WERI-Rb-1 (cell line): ENCODE measurements around the gene TMED3.

ENCODE experiments used
- DNase-seq: peaks from one replicate; pipeline ENCODE4 v3.0.0-alpha.2; 2020
- H3K27ac ChIP-seq: fragments of 250-450 bp; sonication (Bioruptor Pico); 2 replicates; pipeline ENCODE4 v1.5.1; 2020; ENCODE audit warnings: mild to moderate bottlenecking, moderate library complexity
- H3K27me3 ChIP-seq: fragments of 250-450 bp; sonication (Bioruptor Pico); 2 replicates; pipeline ENCODE4 v1.5.1; 2021; ENCODE audit warnings: mild to moderate bottlenecking, low read depth, moderate library complexity; ENCODE audit not compliant: insufficient read depth, severe bottlenecking
- H3K36me3 ChIP-seq: fragments of 250-450 bp; sonication (Bioruptor Pico); 2 replicates; pipeline ENCODE4 v1.5.1; 2020; ENCODE audit warnings: mild to moderate bottlenecking, moderate library complexity
- H3K4me3 ChIP-seq: 2 replicates; pipeline ENCODE4 v1.5.1; 2011; ENCODE audit warnings: low read depth, mild to moderate bottlenecking, control low read depth, low read length
- H3K9me3 ChIP-seq: fragments of 250-450 bp; sonication (Bioruptor Pico); 2 replicates; pipeline ENCODE4 v1.5.1; 2021; ENCODE audit warnings: mild to moderate bottlenecking, moderate library complexity; ENCODE audit not compliant: severe bottlenecking
- TF ChIP-seq, protein P1 (sequence below): IDR thresholded peaks from 2 replicates; pipeline ENCODE4 v1.5.1; 2011; ENCODE audit warnings: low read depth, mild to moderate bottlenecking, control low read depth, inconsistent platforms, low read length

Gene TMED3

DNA sequence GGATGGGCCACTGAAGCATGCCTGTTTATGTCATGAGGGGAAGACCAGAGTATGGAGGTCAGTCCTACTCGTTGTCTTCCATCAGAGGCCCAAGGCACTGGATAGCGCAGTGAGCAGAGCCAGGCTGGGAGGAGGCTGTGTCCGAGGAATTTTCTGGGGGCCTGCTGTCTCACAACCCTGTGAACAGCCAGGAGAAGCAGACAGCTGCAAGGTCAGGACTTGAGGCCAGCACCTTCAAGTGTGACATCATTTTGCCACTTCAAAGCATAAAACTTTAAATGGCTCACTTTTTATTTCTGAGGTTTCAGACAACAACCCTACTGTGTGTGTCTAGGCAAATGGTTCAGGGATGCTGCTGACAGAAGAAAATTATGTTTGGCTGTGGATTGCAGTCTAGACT lies 47.2 kb downstream of the TMED3 start:
- H3K27ac ChIP-seq: no peak overlapping the region
- H3K36me3 ChIP-seq: no peaks in the 10 kb centered on the region
- H3K4me3 ChIP-seq: no peak overlapping the region
- no peaks in the 10 kb centered on the region for H3K9me3 ChIP-seq
- no peaks in the 10 kb centered on the region for H3K27me3 ChIP-seq
- no peak for DNase-seq
- TF ChIP-seq, protein P1, sequence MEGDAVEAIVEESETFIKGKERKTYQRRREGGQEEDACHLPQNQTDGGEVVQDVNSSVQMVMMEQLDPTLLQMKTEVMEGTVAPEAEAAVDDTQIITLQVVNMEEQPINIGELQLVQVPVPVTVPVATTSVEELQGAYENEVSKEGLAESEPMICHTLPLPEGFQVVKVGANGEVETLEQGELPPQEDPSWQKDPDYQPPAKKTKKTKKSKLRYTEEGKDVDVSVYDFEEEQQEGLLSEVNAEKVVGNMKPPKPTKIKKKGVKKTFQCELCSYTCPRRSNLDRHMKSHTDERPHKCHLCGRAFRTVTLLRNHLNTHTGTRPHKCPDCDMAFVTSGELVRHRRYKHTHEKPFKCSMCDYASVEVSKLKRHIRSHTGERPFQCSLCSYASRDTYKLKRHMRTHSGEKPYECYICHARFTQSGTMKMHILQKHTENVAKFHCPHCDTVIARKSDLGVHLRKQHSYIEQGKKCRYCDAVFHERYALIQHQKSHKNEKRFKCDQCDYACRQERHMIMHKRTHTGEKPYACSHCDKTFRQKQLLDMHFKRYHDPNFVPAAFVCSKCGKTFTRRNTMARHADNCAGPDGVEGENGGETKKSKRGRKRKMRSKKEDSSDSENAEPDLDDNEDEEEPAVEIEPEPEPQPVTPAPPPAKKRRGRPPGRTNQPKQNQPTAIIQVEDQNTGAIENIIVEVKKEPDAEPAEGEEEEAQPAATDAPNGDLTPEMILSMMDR: no peak

DNA sequence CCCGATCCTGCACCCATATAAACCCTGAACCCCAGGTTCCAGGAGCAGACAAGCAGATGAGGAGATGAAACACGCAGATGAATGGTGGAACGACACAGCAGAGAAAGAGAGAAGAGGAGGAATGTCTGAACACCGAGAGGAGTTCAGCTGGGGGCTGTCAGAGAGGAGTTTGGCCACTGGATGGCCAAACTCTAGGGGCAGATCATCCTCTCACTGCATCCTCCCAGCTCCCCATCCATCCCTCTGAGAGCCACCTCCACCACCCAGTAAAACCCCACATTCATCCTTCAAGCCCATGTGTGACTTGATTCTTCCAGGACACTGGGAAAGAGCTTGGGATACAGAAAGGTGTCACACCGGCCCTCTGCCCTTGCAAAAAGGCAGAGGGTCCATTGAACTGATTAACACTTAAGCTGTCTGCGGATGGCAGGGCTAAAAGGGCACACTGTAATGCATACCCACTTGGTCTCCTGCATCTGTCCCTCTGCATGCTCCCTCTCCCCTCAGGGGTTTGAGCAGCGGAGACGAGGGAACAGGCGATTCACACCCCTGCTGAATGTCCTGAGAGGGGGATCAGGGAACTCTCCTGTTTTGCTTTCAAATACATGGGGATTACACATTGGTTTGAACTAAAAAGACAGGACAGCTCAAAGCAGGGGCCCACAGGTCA lies 53.8 kb downstream of the TMED3 start:
- Histone ChIP-seq H3K27me3 (no peaks in the 10 kb centered on the region), H3K9me3 (no peaks in the 10 kb centered on the region), H3K27ac (no peak overlapping the region), H3K36me3 (no peaks in the 10 kb centered on the region), H3K4me3 (no peak overlapping the region)
- DNase-seq: no peak
- TF ChIP-seq, protein P1: no peak

DNA sequence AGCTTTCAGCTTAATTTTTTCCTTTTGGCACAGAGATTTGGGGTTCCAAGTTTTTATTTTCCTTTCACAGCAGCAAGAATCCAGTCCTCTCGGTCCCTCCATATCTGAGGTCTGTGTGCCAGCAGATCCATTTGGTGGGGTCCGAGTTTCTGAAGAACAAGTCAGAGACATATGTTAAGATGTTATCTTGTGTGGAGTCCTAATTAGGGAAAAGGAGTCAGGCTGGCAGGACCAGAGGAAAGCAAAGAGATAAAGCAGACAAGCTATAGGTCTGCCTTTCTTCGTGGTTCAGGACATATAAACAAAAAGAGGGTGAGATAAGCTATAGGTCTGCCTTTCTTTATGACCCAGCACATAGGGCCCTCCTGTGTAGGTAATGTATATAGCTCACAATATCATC lies 54.9 kb downstream of the TMED3 start:
- Histone ChIP-seq H3K27me3 (no peaks in the 10 kb centered on the region), H3K27ac (no peak overlapping the region), H3K9me3 (no peaks in the 10 kb centered on the region), H3K4me3 (no peak overlapping the region), H3K36me3 (no peaks in the 10 kb centered on the region)
- DNase-seq: no peak
- TF ChIP-seq, protein P1: no peak

DNA sequence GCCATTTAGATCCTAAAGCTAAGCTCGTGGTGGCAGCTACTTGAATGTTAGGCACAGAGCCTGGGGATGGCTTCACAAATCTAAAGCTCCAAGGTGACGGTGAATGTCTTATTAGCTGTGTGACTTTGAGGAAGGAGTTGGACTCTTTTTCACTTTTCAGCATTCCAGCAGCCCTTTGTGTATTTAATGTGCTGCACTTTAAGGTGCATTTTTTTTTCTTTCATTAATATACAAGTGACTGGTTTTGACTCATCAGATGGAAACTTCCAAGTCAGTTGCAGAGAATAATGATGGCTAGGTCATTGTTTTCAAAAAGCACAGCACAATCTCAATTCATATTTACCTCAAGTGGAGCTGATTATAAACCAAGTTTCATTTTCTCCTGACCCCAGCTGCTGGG lies 55.8 kb downstream of the TMED3 start:
- Histone ChIP-seq H3K9me3 (no peaks in the 10 kb centered on the region), H3K4me3 (no peak overlapping the region), H3K36me3 (no peaks in the 10 kb centered on the region), H3K27ac (no peak overlapping the region), H3K27me3 (no peaks in the 10 kb centered on the region)
- DNase-seq: no peak
- TF ChIP-seq, protein P1: no peak

DNA sequence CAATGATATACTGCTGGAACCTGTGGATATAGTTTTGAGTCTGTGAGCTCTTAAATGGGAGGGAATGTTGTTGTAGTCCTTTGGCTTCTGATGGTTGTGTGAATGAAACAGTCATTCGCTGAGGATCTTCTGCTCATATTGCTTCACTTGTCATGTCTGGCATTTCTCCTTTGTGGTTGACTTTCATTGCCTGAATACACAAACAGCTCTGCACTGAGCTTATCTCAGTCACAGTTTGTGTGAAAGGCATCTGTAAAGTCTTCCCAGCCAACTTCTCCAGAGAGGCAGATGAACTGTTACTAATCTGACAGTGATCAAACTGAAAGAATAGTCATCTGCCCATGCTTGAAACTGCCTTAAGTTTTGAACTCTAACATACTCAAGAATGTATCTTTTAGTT lies 59.8 kb downstream of the TMED3 start:
- no peak overlapping the region for H3K27ac ChIP-seq
- H3K36me3 ChIP-seq: no peaks in the 10 kb centered on the region
- H3K9me3 ChIP-seq: no peaks in the 10 kb centered on the region
- no peak for DNase-seq
- TF ChIP-seq, protein P1: no peak
- H3K4me3 ChIP-seq: no peak overlapping the region
- H3K27me3 ChIP-seq: no peaks in the 10 kb centered on the region

DNA sequence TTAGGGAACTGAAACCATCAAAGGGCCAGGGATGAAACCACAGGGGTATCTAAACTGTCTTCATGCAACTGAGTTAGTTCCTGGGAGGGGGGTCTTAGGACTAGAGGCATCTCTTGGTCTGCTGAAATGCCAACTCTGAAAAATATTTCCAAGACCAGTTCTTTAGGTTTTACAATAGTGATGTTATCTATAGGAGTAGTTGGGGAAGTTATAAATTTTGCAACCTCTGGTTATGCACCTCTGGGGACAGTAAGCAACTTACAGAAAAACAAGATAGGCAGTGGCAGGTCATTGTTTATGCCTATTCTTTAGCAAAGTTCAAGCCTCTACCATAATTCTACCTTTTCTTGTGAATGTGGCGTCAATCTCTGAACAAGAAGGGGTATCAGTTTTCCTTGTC lies 60.7 kb downstream of the TMED3 start:
- Histone ChIP-seq H3K36me3 (no peaks in the 10 kb centered on the region), H3K9me3 (no peaks in the 10 kb centered on the region), H3K27me3 (no peaks in the 10 kb centered on the region), H3K4me3 (no peak overlapping the region), H3K27ac (no peak overlapping the region)
- no peak for DNase-seq
- TF ChIP-seq, protein P1: no peak
